Activated naive CD8-positive, alpha-beta T cell treated with anti-CD3 and anti-CD28 coated beads for 36 hours (primary cell): ENCODE measurements around the gene CTNNA3. TPM values are rescaled to one million over a fixed set of nuclear protein-coding genes. Genes with fewer than 3 reads are reported as not detected.

Experiments
- DNase-seq: peaks from one replicate; pipeline ENCODE4 v3.0.0; 2021
- H3K27ac Mint-ChIP-seq: one replicate; pipeline ENCODE4 v1.8.0; 2022; ENCODE audit warnings: mild to moderate bottlenecking, moderate library complexity, mixed read lengths
- H3K27me3 Mint-ChIP-seq: one replicate; pipeline ENCODE4 v1.8.0; 2022; ENCODE audit warnings: mild to moderate bottlenecking, mixed read lengths
- H3K36me3 Mint-ChIP-seq: one replicate; pipeline ENCODE4 v1.8.0; 2021; ENCODE audit warnings: mild to moderate bottlenecking, mixed read lengths
- H3K4me1 Mint-ChIP-seq: one replicate; pipeline ENCODE4 v1.8.0; 2021; ENCODE audit warnings: mixed read lengths
- H3K4me3 Mint-ChIP-seq: one replicate; pipeline ENCODE4 v1.8.0; 2022; ENCODE audit warnings: mild to moderate bottlenecking, moderate library complexity, mixed read lengths
- H3K9me3 Mint-ChIP-seq: one replicate; pipeline ENCODE4 v1.8.0; 2022; ENCODE audit warnings: mixed read lengths
- total RNA-seq, 2 experiments: library from RNA; stranded (reverse); gene quantifications; one replicate each; pipeline ENCODE4 v1.2.3, GENCODE V29; 2021

Gene CTNNA3
- total RNA-seq, 2 experiments from 2014 or later: not detected

GRCh38 chr10:66162560-66163143 is 1533.3 kb downstream of the CTNNA3 start:
- H3K27ac Mint-ChIP-seq: no peak overlapping the region
- H3K4me3 Mint-ChIP-seq: no peak overlapping the region
- no peaks in the 10 kb centered on the region for H3K36me3 Mint-ChIP-seq
- no peaks in the 10 kb centered on the region for H3K4me1 Mint-ChIP-seq
- DNase-seq: no peak
- H3K9me3 Mint-ChIP-seq: peaks cover 2% of the 10 kb centered on the region
- no peaks in the 10 kb centered on the region for H3K27me3 Mint-ChIP-seq

GRCh38 chr10:66151346-66151745 is 1544.6 kb downstream of the CTNNA3 start:
- H3K27me3 Mint-ChIP-seq: no peaks in the 10 kb centered on the region
- no peak for DNase-seq
- H3K36me3 Mint-ChIP-seq: no peaks in the 10 kb centered on the region
- no peak overlapping the region for H3K4me3 Mint-ChIP-seq
- no peak overlapping the region for H3K27ac Mint-ChIP-seq
- H3K4me1 Mint-ChIP-seq: no peaks in the 10 kb centered on the region
- H3K9me3 Mint-ChIP-seq: no peaks in the 10 kb centered on the region

- Mint-ChIP-seq H3K36me3 (no peaks in the 10 kb centered on the region), H3K4me1 (no peaks in the 10 kb centered on the region), H3K27me3 (no peaks in the 10 kb centered on the region), H3K9me3 (no peaks in the 10 kb centered on the region), H3K27ac (no peak overlapping the region), H3K4me3 (no peak overlapping the region)
- DNase-seq: no peak
Measured at GRCh38 chr10:66148312-66148711, 1547.7 kb downstream of the CTNNA3 start.

- no peak for DNase-seq
- H3K27me3 Mint-ChIP-seq: no peaks in the 10 kb centered on the region
- H3K9me3 Mint-ChIP-seq: no peaks in the 10 kb centered on the region
- no peak overlapping the region for H3K27ac Mint-ChIP-seq
- H3K36me3 Mint-ChIP-seq: no peaks in the 10 kb centered on the region
- no peak overlapping the region for H3K4me3 Mint-ChIP-seq
- H3K4me1 Mint-ChIP-seq: no peaks in the 10 kb centered on the region
Measured at GRCh38 chr10:66144016-66144415, 1552.0 kb downstream of the CTNNA3 start.

DNA sequence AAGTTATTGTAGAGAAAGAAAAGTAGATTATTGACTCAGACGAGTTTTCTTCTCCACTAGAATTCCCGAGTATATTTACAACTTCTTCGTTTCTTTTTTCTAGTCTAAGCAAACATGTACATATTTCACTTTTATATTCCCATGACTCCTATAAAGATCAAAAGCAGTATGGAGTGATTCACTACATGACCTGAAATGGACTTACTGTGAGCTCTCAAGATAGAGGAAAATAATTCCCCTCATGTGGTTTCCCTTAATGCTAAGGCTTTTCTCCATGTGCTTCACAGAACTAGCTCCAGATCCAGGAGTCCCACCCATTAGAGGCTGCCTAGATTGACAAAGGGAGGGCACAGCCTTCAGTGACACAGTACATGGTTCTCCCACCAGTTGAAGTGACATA is 1593.2 kb downstream of the CTNNA3 start:
- H3K4me1 Mint-ChIP-seq: no peaks in the 10 kb centered on the region
- no peak overlapping the region for H3K27ac Mint-ChIP-seq
- DNase-seq: no peak
- no peaks in the 10 kb centered on the region for H3K36me3 Mint-ChIP-seq
- no peak overlapping the region for H3K4me3 Mint-ChIP-seq
- no peaks in the 10 kb centered on the region for H3K27me3 Mint-ChIP-seq
- no peaks in the 10 kb centered on the region for H3K9me3 Mint-ChIP-seq

- Mint-ChIP-seq H3K27ac (no peak overlapping the region), H3K4me1 (no peaks in the 10 kb centered on the region), H3K27me3 (no peaks in the 10 kb centered on the region), H3K36me3 (no peaks in the 10 kb centered on the region), H3K4me3 (no peak overlapping the region), H3K9me3 (peaks cover 2% of the 10 kb centered on the region)
- DNase-seq: no peak
Measured at GRCh38 chr10:66098595-66099480, 1597.2 kb downstream of the CTNNA3 start.

DNA sequence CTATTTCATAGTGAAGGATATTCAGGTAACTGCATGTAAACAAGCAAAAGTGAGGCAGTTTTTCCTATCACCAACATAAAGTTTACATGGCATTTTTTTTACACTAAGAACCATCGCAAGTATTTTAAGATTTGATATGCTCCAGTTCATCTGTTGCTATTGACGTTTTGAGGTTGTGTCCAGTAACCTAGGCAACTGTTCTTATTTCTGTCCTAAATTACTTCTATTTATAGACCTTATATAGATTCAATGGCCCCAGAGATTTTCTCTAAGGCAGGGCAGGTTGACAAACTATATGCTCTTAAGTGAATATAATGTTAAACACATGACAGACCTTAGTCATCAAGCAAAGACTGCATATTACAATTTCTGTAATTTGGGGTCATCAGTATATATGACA is 1600.4 kb downstream of the CTNNA3 start:
- H3K4me1 Mint-ChIP-seq: no peaks in the 10 kb centered on the region
- H3K4me3 Mint-ChIP-seq: no peak overlapping the region
- H3K36me3 Mint-ChIP-seq: no peaks in the 10 kb centered on the region
- no peak overlapping the region for H3K27ac Mint-ChIP-seq
- no peak for DNase-seq
- H3K9me3 Mint-ChIP-seq: peaks cover 2% of the 10 kb centered on the region
- H3K27me3 Mint-ChIP-seq: no peaks in the 10 kb centered on the region

DNA sequence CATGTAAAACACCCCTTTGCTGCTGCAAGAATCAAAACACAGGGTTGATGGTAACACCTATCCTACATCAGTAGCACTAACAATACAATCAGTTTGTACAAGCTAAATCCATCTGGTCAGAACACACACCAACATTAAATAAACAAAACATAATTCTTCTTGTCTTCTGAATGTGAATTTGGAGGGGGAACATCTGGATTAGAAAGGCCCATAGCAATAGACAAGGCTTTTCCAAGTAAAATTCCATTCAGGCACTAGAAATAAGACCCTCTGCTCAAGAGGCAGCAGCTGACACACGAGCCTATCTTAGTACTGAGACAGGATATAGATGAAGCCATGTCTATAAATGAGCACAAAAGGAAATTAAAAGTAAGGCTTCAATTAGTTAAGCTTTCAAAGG is 1610.1 kb downstream of the CTNNA3 start:
- H3K27ac Mint-ChIP-seq: no peak overlapping the region
- H3K4me3 Mint-ChIP-seq: no peak overlapping the region
- no peaks in the 10 kb centered on the region for H3K36me3 Mint-ChIP-seq
- H3K4me1 Mint-ChIP-seq: no peaks in the 10 kb centered on the region
- no peak for DNase-seq
- H3K9me3 Mint-ChIP-seq: peaks cover 1% of the 10 kb centered on the region
- H3K27me3 Mint-ChIP-seq: no peaks in the 10 kb centered on the region

DNA sequence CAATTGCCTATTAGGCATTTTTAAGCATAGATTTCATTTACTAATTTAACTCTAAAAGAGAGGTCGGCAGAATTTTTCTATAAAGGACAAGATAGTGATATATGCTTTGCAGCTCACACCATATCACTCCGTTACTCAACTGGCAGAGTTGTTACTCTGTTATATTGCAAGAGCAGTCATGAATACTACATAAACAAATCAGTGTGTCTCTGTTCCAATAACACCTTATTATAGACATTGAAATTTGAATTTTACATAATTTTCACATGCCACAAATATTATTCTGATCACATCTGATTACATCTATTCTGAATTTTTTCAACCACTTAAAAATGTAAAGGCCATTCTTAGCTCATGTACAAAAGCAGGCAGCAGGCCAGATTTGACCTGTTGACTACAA is 1624.1 kb downstream of the CTNNA3 start:
- no peak overlapping the region for H3K4me3 Mint-ChIP-seq
- no peaks in the 10 kb centered on the region for H3K27me3 Mint-ChIP-seq
- H3K36me3 Mint-ChIP-seq: no peaks in the 10 kb centered on the region
- no peak overlapping the region for H3K27ac Mint-ChIP-seq
- H3K9me3 Mint-ChIP-seq: peaks cover 6% of the 10 kb centered on the region
- no peaks in the 10 kb centered on the region for H3K4me1 Mint-ChIP-seq
- DNase-seq: no peak

DNA sequence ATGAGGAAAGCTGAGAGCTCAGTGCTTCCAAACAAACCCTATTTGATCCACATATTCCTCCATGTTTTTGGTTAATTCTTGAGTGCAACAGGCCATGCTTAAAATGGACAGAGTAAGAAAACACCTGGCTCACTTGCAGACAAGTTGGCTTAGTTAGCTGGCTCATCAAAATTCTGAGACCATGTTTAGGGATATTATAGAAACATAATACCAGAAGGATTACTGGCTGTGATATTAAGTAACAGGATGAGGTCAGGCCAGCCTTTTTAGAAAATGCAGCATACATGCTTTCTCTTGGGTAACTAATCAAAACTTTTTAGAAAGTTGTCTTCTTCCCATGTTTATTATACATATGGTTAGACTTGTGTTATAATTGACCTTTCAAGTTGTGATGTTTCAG is 1637.4 kb downstream of the CTNNA3 start:
- H3K27me3 Mint-ChIP-seq: no peaks in the 10 kb centered on the region
- H3K4me1 Mint-ChIP-seq: no peaks in the 10 kb centered on the region
- no peak overlapping the region for H3K4me3 Mint-ChIP-seq
- no peaks in the 10 kb centered on the region for H3K36me3 Mint-ChIP-seq
- no peaks in the 10 kb centered on the region for H3K9me3 Mint-ChIP-seq
- no peak for DNase-seq
- no peak overlapping the region for H3K27ac Mint-ChIP-seq

DNA sequence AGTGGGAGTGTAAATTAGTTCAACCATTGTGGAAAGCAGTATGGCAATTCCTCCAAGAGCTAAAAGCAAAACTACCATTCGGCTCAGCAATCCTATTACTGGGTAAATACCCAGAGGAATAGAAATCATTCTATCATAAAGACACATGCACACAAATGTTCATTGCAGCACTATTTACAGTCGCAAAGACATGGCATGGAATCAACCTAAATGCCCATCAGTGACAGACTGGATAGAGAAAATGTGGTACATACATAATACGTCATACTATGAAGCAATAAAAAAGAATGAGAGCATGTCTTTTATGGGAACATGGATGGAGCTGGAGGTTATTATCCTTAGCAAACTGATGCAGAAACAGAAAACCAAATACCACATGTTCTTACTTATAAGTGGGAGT is 1646.7 kb downstream of the CTNNA3 start:
- H3K27me3 Mint-ChIP-seq: no peaks in the 10 kb centered on the region
- H3K27ac Mint-ChIP-seq: no peak overlapping the region
- no peaks in the 10 kb centered on the region for H3K4me1 Mint-ChIP-seq
- no peak for DNase-seq
- peaks cover 7% of the 10 kb centered on the region for H3K9me3 Mint-ChIP-seq
- no peaks in the 10 kb centered on the region for H3K36me3 Mint-ChIP-seq
- no peak overlapping the region for H3K4me3 Mint-ChIP-seq

DNA sequence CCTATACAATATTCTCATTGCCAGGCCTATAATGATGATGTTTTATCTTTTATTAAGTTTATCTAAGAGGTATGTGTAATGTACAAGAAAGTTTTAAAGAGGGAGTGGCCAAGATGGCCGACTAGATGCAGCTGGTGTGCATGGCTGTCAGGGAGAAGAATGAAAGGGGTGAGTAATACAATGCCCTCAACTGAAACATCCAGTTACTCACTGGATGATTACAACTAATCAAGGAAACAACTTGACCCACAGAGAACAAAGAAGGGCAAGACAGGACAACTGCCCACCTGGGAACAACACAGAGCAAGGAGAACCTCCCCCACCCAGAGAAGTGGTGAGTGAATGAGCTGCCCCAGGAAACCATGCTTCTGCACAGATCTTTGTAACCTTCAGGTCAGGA is 1650.1 kb downstream of the CTNNA3 start:
- Mint-ChIP-seq H3K27me3 (no peaks in the 10 kb centered on the region), H3K36me3 (no peaks in the 10 kb centered on the region), H3K4me3 (no peak overlapping the region), H3K9me3 (peaks cover 9% of the 10 kb centered on the region), H3K27ac (no peak overlapping the region), H3K4me1 (no peaks in the 10 kb centered on the region)
- no peak for DNase-seq

DNA sequence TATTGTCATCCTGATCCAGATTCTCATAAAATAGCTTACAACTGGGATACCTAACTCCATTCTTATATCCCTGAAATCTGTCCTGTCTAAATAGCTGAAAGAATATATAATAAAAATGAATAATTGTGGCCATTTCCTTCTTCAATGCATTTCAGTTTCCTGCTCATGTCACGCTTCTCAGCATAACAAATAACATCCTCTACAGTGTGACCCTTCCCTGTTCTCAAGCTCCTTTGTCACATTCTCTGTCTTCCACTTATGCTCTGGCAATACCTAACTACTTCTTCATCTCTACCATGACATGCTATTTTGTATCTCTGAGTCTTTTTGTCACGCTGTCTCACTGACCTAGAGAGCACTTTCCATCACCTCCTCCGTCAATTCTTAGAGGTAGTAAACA is 1654.2 kb downstream of the CTNNA3 start:
- H3K9me3 Mint-ChIP-seq: peaks cover 6% of the 10 kb centered on the region
- no peak overlapping the region for H3K27ac Mint-ChIP-seq
- H3K4me3 Mint-ChIP-seq: no peak overlapping the region
- DNase-seq: no peak
- H3K4me1 Mint-ChIP-seq: no peaks in the 10 kb centered on the region
- H3K27me3 Mint-ChIP-seq: no peaks in the 10 kb centered on the region
- no peaks in the 10 kb centered on the region for H3K36me3 Mint-ChIP-seq

- H3K27ac Mint-ChIP-seq: no peak overlapping the region
- no peaks in the 10 kb centered on the region for H3K36me3 Mint-ChIP-seq
- no peak for DNase-seq
- H3K4me1 Mint-ChIP-seq: no peaks in the 10 kb centered on the region
- H3K27me3 Mint-ChIP-seq: no peaks in the 10 kb centered on the region
- no peak overlapping the region for H3K4me3 Mint-ChIP-seq
- H3K9me3 Mint-ChIP-seq: peaks cover 10% of the 10 kb centered on the region
Measured at GRCh38 chr10:66038623-66039022, 1657.4 kb downstream of the CTNNA3 start.

- H3K27ac Mint-ChIP-seq: no peak overlapping the region
- no peaks in the 10 kb centered on the region for H3K4me1 Mint-ChIP-seq
- H3K9me3 Mint-ChIP-seq: peaks cover 9% of the 10 kb centered on the region
- no peaks in the 10 kb centered on the region for H3K27me3 Mint-ChIP-seq
- H3K4me3 Mint-ChIP-seq: no peak overlapping the region
- DNase-seq: no peak
- no peaks in the 10 kb centered on the region for H3K36me3 Mint-ChIP-seq
Measured at GRCh38 chr10:66026321-66026720, 1669.7 kb downstream of the CTNNA3 start.

DNA sequence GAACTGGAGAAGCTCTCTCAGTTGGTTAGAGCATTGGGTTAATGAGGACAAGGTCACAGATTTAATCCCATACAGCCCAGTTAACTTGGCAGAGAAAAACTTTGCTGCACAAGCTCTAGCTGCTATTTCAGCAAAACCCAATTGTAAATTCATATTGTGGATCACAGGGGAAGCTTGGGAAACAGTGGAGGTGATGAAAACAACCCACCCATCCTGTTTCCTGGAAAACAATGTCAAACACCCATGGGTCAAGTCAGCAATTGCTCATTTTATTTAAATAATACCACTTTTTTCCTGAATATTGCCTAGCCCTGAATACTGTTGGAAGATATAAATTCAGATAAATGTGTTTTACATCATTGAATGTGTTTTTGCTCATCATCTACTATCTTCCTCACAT is 1670.8 kb downstream of the CTNNA3 start:
- Mint-ChIP-seq H3K27me3 (no peaks in the 10 kb centered on the region), H3K4me1 (no peaks in the 10 kb centered on the region), H3K36me3 (no peaks in the 10 kb centered on the region), H3K27ac (no peak overlapping the region), H3K9me3 (peaks cover 12% of the 10 kb centered on the region), H3K4me3 (no peak overlapping the region)
- DNase-seq: no peak
